HEK293 (cell line): Measurements from ENCODE around the gene MAP4K2.

ENCODE experiments used
- CTCF ChIP-seq: fragments of 450-650 bp; formaldehyde crosslinking; IDR thresholded peaks from 2 replicates; pipeline ENCODE4 v1.5.1; 2016; ENCODE audit warnings: missing biosample characterization, missing genetic modification characterization
- ZBTB8A ChIP-seq: fragments of 450-650 bp; formaldehyde crosslinking; IDR thresholded peaks from 2 replicates; pipeline ENCODE4 v1.5.1; 2016; ENCODE audit warnings: missing biosample characterization, missing genetic modification characterization
- ZIC2 ChIP-seq: fragments of 450-650 bp; formaldehyde crosslinking; IDR thresholded peaks from 2 replicates; pipeline ENCODE4 v1.5.1; 2016; ENCODE audit warnings: missing biosample characterization, missing genetic modification characterization
- ZNF132 ChIP-seq: fragments of 450-650 bp; formaldehyde crosslinking; IDR thresholded peaks from 2 replicates; pipeline ENCODE4 v1.5.1; 2017; ENCODE audit warnings: missing biosample characterization, missing genetic modification characterization, borderline replicate concordance
- ZNF174 ChIP-seq: fragments of 450-650 bp; formaldehyde crosslinking; IDR thresholded peaks from 2 replicates; pipeline ENCODE4 v1.5.0; 2017; ENCODE audit warnings: missing biosample characterization, mild to moderate bottlenecking, missing genetic modification characterization
- ZNF354C ChIP-seq: fragments of 450-650 bp; formaldehyde crosslinking; IDR thresholded peaks from 2 replicates; pipeline ENCODE4 v1.5.1; 2016; ENCODE audit warnings: missing biosample characterization, missing genetic modification characterization, low read depth, borderline replicate concordance
- ZNF398 ChIP-seq: fragments of 450-650 bp; formaldehyde crosslinking; IDR thresholded peaks from 2 replicates; pipeline ENCODE4 v1.5.1; 2017; ENCODE audit warnings: missing biosample characterization, missing genetic modification characterization
- ZNF510 ChIP-seq: fragments of 450-650 bp; formaldehyde crosslinking; IDR thresholded peaks from 2 replicates; pipeline ENCODE4 v1.5.1; 2018; ENCODE audit warnings: mild to moderate bottlenecking, missing genetic modification characterization, missing biosample characterization; ENCODE audit not compliant: insufficient replicate concordance
- ZNF768 ChIP-seq: fragments of 450-650 bp; formaldehyde crosslinking; IDR thresholded peaks from 2 replicates; pipeline ENCODE4 v1.5.1; 2018; ENCODE audit warnings: missing biosample characterization, mild to moderate bottlenecking, missing genetic modification characterization
- ZSCAN30 ChIP-seq: fragments of 450-650 bp; IDR thresholded peaks from 2 replicates; pipeline ENCODE4 v1.5.1; 2018; ENCODE audit warnings: missing biosample characterization, mild to moderate bottlenecking, missing genetic modification characterization, moderate library complexity

- TF ChIP-seq ZNF398 (tag by site-specific recombination) (no peak), CTCF (tag by site-specific recombination) (no peak), ZNF132 (tag by site-specific recombination) (no peak), ZNF510 (tag by site-specific recombination) (no peak), ZNF768 (tag by site-specific recombination) (no peak), ZIC2 (tag by site-specific recombination) (no peak), ZBTB8A (tag by site-specific recombination) (no peak), ZNF174 (tag by site-specific recombination) (no peak), ZSCAN30 (tag by site-specific recombination) (no peak), ZNF354C (no peak)
Measured at GRCh38 chr11:64791781-64792291, 11.2 kb downstream of the MAP4K2 start.
